Measurements from ENCODE around the gene ARHGAP33.

GRCh38 chr19:35746087-35746462 lies 29.3 kb upstream of the ARHGAP33 start:
- TF ChIP-seq CTCF (IDR thresholded peaks at IDR 0.05; ENCODE audit: borderline replicate concordance, extremely low read depth, low read length, poor library complexity, severe bottlenecking), result no peak
- no peak for TF ChIP-seq EZH2 (IDR thresholded peaks at IDR 0.05; ENCODE audit: borderline replicate concordance, low read depth, low read length, severe bottlenecking)

All from DND-41 (cell line).